ENCODE results near the gene NDUFS4. TPM values are rescaled to one million over a fixed set of nuclear protein-coding genes. Genes with fewer than 3 reads are reported as not detected.

The NDUFS4 gene
- total and polyA plus RNA-seq, 9 of the 15 experiments (the other 6 are each of a cell fraction or from before 2014, with no cell fraction given) = 68.7 to 313 (median 113) TPM

- TF ChIP-seq KLF1 (tag; IDR thresholded peaks at IDR 0.05) = peak; percentile 95; the same call in 1 of the 2 replicates
- TF ChIP-seq HDAC2 (IDR thresholded peaks at IDR 0.05) = peak; percentile 75; the same call in 1 of the 2 replicates
- peak; percentile 38; the same call in 1 of the 2 replicates for TF ChIP-seq SOX6 (IDR thresholded peaks at IDR 0.05)
- TF ChIP-seq EHMT2 (IDR thresholded peaks at IDR 0.05) = 0 out of 2 replicates have a peak, but pooled peaks have one; percentile 71
- peak; percentile 40; the same call in 1 of the 2 replicates for TF ChIP-seq ARID1B (IDR thresholded peaks at IDR 0.05)
- peak; percentile 58 for TF ChIP-seq ARID4B (CRISPR knock-in tag; IDR thresholded peaks at IDR 0.05)
- TF ChIP-seq ATF4 (CRISPR knock-in tag; IDR thresholded peaks at IDR 0.05) = peak; percentile 58; the same call in 1 of the 2 replicates
- peak; percentile 77 for TF ChIP-seq CC2D1A (IDR thresholded peaks at IDR 0.05)
- 0 out of 2 replicates have a peak, but pooled peaks have one; percentile 30 for TF ChIP-seq HMG20B (CRISPR knock-in tag; IDR thresholded peaks at IDR 0.05)
- TF ChIP-seq SMAD4 (CRISPR knock-in tag; conservative IDR thresholded peaks at IDR 0.05) = peak; percentile 82
- TF ChIP-seq, protein P1, sequence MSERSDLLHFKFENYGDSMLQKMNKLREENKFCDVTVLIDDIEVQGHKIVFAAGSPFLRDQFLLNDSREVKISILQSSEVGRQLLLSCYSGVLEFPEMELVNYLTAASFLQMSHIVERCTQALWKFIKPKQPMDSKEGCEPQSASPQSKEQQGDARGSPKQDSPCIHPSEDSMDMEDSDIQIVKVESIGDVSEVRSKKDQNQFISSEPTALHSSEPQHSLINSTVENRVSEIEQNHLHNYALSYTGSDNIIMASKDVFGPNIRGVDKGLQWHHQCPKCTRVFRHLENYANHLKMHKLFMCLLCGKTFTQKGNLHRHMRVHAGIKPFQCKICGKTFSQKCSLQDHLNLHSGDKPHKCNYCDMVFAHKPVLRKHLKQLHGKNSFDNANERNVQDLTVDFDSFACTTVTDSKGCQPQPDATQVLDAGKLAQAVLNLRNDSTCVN (CRISPR knock-in tag; IDR thresholded peaks at IDR 0.05) = peak; percentile 83; the same call in 1 of the 2 replicates
- TF ChIP-seq L3MBTL2 (IDR thresholded peaks at IDR 0.05) = peak; percentile 61
- TF ChIP-seq ZNF511 (CRISPR knock-in tag; IDR thresholded peaks at IDR 0.05) = peak; percentile 46; the same call in 1 of the 2 replicates
- TF ChIP-seq ZBTB9 (CRISPR knock-in tag; IDR thresholded peaks at IDR 0.05) = peak; percentile 27; the same call in 1 of the 2 replicates
- no peak for TF ChIP-seq STAT5B (CRISPR knock-in tag; IDR thresholded peaks at IDR 0.05)
- no peak for TF ChIP-seq E2F5 (CRISPR knock-in tag; IDR thresholded peaks at IDR 0.05)
- peak; percentile 11; the same call in 1 of the 2 replicates for TF ChIP-seq RAD51 (IDR thresholded peaks at IDR 0.05; ENCODE audit: borderline replicate concordance, low read depth)
- TF ChIP-seq OTX1 (CRISPR knock-in tag; IDR thresholded peaks at IDR 0.05) = 0 out of 2 replicates have a peak, but pooled peaks have one; percentile 54
These were observed at the start of gene NDUFS4 (continued) for GRCh38 chr5:53560506-53561191.
